ENCODE results near the gene CLNK.

DNA sequence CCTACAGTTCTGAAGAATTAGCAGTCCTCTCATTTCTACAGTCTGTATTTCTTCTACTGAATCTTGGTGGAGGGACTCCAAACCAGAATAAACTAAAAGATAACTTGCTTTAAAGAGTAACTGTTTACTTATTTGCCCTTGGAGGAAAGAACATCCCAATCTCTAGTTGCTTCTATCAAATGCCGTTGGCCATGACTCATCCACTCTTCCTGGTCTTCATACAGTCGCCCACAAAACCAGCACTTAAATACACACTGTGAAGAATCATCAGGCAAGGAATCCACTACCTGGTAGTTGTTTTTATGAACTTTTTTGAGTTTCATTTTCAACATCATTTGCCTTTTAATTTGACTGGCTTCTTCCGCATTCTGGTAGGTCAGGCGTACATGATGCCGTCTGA is 241.6 kb downstream of the CLNK start:
- TF ChIP-seq EZH2 (IDR thresholded peaks at IDR 0.05; ENCODE audit: insufficient read depth, poor library complexity, severe bottlenecking) (no peak), EZH2phosphoT487 (IDR thresholded peaks at IDR 0.05; ENCODE audit: insufficient read depth, low read depth) (no peak)

Measured in GM23248 (cell line).